GM19455 (cell line): Measurements from ENCODE around the gene DLX6.

Experiments
- ATAC-seq: cut with Tn5 transposase; IDR thresholded peaks from one replicate; pipeline ENCODE4 v1.9.1; 2021; ENCODE audit not compliant: unreplicated experiment

Gene DLX6

DNA sequence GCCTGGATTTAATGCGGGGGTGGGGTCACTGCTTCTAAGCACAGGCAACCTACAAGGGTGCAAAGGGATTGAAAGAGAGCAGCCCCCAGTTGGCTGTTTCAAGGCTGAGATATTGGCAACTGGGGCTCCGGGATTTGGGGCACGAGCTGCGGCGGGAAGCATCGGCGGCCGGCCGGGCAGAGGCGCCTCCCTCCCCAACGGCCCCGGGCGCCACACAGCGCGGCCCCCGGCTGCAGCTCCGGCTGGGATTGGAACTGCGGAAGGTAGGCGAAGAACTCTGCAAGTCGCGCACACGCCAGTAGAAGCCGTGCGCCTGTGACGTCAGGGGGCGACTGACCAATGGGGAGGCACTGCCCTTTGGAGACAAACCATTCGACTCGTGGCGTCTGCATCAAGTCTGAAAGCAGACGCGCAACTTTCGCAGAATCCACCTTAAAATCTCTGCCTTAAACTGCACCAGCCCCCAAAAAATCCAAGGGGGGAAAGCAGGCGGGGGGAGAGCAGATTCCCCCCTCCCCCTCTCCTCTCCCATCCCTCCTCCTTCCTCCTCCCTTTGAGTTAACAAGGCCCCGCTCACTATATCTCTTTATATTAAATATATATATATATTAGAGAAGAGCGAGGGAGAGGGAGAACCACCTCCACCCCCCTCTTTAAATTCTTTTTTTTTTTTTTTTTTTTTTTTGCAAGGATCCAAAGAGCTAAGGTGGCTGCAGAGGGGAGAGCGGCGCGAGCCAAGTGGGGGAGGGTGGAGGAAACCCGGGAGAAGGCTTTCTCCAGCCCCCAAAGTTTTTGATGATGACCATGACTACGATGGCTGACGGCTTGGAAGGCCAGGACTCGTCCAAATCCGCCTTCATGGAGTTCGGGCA is at the start of gene DLX6:
Gene DLX6, plus strand, starts transcription at position 371 of the 872 bp plus-strand sequence. Its CDS starts 425 bp downstream, at position 796.
- ATAC-seq = peak; percentile 10

GRCh38 chr7:96959135-96959534 is 46.2 kb upstream of the DLX6 start:
- ATAC-seq = no peak

DNA sequence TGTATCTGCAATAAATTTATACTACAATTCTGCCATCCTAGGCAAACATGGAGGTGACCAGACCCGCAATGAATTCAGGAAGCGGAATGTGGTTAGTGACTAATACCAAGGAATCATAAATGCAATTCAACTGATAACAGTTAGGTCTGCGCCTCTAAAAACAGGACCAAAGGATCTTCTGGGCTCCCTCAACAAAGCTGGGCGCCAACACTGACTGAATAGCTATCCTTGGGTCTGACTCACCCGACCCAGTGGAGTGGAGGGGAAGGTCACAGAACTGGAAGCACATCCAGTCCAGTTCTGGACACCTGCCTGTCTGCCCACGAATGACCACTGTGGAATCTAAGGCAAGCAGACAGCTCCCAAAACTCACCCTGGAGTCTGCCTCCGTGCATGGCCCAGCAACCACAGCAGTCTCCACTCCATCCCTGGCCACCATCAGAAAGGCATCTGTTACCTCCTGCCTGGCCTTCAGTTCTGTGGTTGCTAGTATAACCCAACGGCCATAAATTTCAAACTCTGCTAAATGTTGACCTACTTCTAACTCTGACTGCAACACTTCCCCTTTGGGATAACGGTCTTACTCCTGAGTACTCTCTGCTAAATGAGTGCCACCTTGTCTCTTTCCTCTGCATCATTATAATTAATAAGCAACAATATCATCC is 43.0 kb upstream of the DLX6 start:
- no peak for ATAC-seq

GRCh38 chr7:96968981-96969380 is 36.4 kb upstream of the DLX6 start:
- no peak for ATAC-seq

DNA sequence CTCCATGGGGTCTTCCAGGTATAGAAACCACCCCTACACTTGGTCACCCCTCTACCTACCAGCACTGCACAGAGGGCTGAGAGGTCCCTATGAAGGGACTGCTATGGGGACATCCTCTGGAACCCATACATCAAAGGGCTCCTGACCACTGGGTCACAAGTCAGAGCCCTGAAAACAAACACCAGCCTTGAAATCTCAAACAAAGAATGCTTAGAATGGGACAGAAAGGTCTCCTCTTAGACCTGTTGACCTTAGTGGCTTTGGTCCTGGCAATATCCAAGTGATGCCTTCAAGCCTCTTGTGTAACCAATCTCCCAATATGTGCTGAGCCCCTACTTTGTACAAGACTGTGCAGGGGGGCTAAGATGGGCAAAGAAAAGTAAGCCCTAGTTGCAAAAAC is 34.6 kb upstream of the DLX6 start:
- no peak for ATAC-seq

DNA sequence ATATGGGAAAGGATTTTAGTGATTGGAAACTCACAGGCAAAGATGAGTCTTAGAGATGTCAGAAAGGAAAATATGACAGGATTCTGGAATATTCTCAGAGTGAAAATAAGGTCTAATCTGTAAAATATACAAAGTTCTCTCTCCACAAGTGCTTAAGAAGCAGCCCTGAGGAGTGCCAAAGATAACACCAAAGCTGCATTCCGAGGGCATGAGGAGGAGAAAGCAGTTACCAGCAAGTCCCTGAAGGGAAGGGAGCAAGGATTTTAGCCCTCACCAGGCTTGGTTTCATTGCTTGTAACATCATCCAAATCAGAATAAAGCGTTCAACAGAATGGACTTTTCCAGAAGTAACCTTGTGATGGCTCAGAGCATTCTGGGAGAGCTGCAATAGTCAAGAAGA is 31.4 kb upstream of the DLX6 start:
- no peak for ATAC-seq

DNA sequence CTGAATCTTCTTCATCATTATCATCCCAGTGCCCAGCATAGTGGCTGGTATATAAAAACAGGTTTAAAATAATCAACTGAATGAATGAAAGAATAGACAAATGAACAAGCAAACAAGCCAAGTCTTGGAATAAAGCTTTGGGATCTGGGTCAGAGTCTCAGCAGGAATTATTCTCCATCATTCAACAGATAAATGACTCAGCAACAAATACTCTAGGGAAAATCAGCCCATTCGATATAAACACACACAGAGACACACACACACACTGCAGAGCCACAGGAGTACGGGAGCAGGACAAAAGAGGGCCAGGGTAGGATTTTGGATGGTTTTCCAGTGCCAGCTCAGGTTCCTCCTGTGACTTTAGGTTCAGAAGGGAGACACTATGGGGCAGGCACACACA is 29.2 kb upstream of the DLX6 start:
- no peak for ATAC-seq

- no peak for ATAC-seq
These were observed 27.9 kb upstream of the DLX6 start for GRCh38 chr7:96977445-96977844.

GRCh38 chr7:96979551-96980276 is 25.6 kb upstream of the DLX6 start:
- ATAC-seq = no peak

- ATAC-seq = no peak
These were observed 22.8 kb upstream of the DLX6 start for GRCh38 chr7:96982586-96982985.

DNA sequence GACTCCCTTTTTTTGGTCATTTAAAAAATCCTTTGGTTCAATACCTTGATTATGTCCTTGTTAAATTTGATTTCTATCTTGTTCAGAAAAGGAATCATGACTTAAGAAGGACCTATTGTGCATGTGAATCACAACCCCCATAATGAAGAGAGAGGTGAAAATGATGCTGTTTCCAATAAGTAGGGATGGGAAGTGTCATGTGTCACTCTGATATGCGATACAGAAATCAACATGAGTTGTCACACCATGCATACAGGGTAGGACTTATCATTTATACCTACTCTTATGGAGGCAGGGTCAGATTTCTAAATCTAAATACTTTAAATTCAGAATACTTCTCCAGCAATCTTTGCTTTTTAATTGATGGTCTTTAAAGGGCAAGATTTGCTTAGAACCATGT is 19.4 kb upstream of the DLX6 start:
- ATAC-seq = no peak

DNA sequence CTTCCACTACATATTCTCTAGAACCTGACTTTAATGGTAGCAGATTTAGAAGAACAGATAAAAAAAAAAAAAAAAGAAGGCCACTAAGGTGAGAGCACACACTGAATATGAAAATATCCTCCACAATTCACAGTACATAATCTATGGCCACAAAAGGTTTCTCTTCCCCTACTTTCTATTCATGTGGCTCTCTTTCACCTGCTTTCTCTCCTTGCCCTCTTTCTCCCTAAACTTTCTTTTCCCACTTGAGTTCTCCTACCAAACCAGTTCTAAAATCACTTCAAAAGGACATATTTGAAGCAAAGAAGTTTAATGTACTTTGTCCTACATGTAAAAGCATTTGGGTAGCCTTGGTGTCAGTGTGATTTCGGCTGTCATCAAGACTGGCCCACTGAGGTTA is 18.5 kb upstream of the DLX6 start:
- no peak for ATAC-seq

DNA sequence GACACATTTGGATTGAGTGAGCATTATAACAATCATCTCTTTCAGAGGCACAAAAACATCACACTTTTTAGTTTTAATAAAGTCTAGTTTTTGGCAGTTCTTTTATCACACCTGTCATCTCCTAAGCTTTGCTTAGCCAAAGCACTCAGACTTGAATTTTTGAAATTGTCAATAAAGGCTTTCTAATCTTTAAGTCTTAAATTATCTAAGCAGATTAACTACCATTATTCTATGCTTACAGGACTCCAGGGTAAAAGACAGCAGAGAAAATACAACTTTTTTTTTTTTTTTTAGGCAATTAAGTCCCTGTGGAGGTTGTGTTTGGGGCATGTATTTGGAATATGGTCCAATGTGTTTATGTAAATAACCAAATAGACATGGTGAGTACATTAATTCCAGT is 17.6 kb upstream of the DLX6 start:
- ATAC-seq = no peak

- no peak for ATAC-seq
These were observed 16.0 kb upstream of the DLX6 start for GRCh38 chr7:96989241-96989858.

- no peak for ATAC-seq
These were observed 15.5 kb upstream of the DLX6 start for GRCh38 chr7:96989859-96990317.

GRCh38 chr7:96991546-96992191 is 13.7 kb upstream of the DLX6 start:
- ATAC-seq = no peak

- ATAC-seq = no peak
These were observed 13.0 kb upstream of the DLX6 start for GRCh38 chr7:96992192-96993005.

DNA sequence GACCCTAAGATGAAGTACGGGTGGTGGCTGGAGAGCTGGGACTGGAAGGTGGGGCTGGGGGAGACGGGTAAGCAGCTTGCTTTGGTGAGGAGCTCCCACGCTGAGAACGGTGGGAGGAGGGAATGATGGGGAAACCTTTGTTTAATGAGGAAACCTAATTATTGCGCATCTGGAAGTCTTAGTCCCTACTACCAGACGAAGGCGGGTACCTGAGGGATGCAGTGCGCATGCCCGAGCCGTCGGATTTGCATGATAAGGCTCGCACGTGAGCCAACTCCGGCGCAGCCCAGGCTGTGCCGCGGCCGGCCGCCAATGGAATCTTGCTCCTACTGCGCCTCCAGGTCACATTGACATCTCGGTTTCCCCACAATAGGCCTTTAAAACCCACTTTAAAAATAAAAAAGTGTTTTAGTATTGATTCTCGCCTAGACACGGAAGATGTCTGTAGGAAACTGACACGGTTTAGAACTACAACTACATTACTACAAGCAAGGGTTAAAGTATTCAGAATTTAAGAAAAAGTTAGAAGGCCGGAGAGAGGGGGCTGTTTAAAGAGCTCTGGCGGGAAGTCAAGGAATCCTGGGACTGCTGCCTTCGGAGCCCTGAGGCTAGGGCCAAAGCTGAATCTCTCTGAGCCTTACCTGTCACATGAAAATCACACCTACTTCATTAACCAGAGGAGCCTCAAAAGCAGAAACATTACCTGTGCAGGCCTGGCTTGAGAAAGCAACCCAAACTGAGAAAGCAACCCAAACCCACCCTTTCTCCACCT is 12.1 kb upstream of the DLX6 start:
- no peak for ATAC-seq

- ATAC-seq = no peak
These were observed 11.4 kb upstream of the DLX6 start for GRCh38 chr7:96993980-96994379.
